GM23338 (cell line): Measurements from ENCODE around the gene ERAP2. TPM values are rescaled to one million over a fixed set of nuclear protein-coding genes. Genes with fewer than 3 reads are reported as not detected.

ENCODE experiments used
- ATAC-seq: fragments of 200-7000 bp; cut with Tn5 transposase; 3 replicates; pipeline ENCODE4 v1.9.1; 2020
- DNase-seq: peaks from one replicate; pipeline ENCODE4 v3.0.0-alpha.2; 2015; ENCODE audit warnings: low spot score
- H2AFZ ChIP-seq: fragments of 200-600 bp; sonication (generic); 2 replicates; pipeline ENCODE4 v1.8.0; 2016; ENCODE audit warnings: antibody characterized with exemption, mild to moderate bottlenecking, moderate library complexity
- H3F3A ChIP-seq: fragments of 200-600 bp; sonication (generic); replicated peaks from 2 replicates; pipeline ENCODE4 v1.8.0; 2017; ENCODE audit warnings: antibody characterized with exemption, mixed run types, low read depth
- H3K27ac ChIP-seq: fragments of 200-600 bp; sonication (generic); 2 replicates; pipeline ENCODE4 v1.6.1; 2016; ENCODE audit warnings: low read depth
- H3K27me3 ChIP-seq: fragments of 200-600 bp; sonication (generic); 2 replicates; pipeline ENCODE4 v1.8.0; 2016; ENCODE audit warnings: mild to moderate bottlenecking, mixed run types, moderate library complexity; ENCODE audit not compliant: insufficient read depth
- H3K36me3 ChIP-seq: fragments of 200-600 bp; sonication (generic); 2 replicates; pipeline ENCODE4 v1.8.0; 2016; ENCODE audit warnings: mild to moderate bottlenecking; ENCODE audit not compliant: insufficient read depth
- H3K4me1 ChIP-seq: fragments of 200-600 bp; sonication (generic); 2 replicates; pipeline ENCODE4 v1.8.0; 2016; ENCODE audit warnings: mild to moderate bottlenecking, moderate library complexity; ENCODE audit not compliant: insufficient read depth
- H3K4me2 ChIP-seq: fragments of 200-600 bp; sonication (generic); 2 replicates; pipeline ENCODE4 v1.7.1; 2017; ENCODE audit warnings: mixed run types
- H3K4me3 ChIP-seq: fragments of 200-600 bp; sonication (generic); 2 replicates; pipeline ENCODE4 v1.6.1; 2016; ENCODE audit warnings: mixed run types
- H3K79me2 ChIP-seq: fragments of 200-600 bp; sonication (generic); replicated peaks from 2 replicates; pipeline ENCODE4 v1.8.0; 2017; ENCODE audit warnings: mild to moderate bottlenecking; ENCODE audit not compliant: insufficient read depth
- H3K9me2 ChIP-seq: fragments of 200-600 bp; sonication (generic); 2 replicates; pipeline ENCODE4 v1.8.0; 2017; ENCODE audit not compliant: insufficient read depth
- H4K20me1 ChIP-seq: fragments of 200-600 bp; sonication (generic); replicated peaks from 2 replicates; pipeline ENCODE4 v1.8.0; 2017; ENCODE audit warnings: mild to moderate bottlenecking; ENCODE audit not compliant: insufficient read depth
- H3K27ac Mint-ChIP-seq: 2 replicates; pipeline ENCODE4 v1.8.0; 2020; ENCODE audit warnings: inconsistent platforms, mild to moderate bottlenecking, moderate library complexity, mixed read lengths
- H3K27me3 Mint-ChIP-seq: 3 replicates; pipeline ENCODE4 v1.8.0; 2022; ENCODE audit warnings: low read depth, mild to moderate bottlenecking, moderate library complexity, mixed read lengths, inconsistent platforms; ENCODE audit not compliant: insufficient read depth, poor library complexity
- H3K36me3 Mint-ChIP-seq: 3 replicates; pipeline ENCODE4 v1.8.0; 2021; ENCODE audit warnings: low read depth, mild to moderate bottlenecking, inconsistent platforms, moderate library complexity, mixed read lengths
- H3K4me1 Mint-ChIP-seq: 3 replicates; pipeline ENCODE4 v1.8.0; 2020; ENCODE audit warnings: mild to moderate bottlenecking, inconsistent platforms, mixed read lengths
- H3K4me3 Mint-ChIP-seq: 3 replicates; pipeline ENCODE4 v1.8.0; 2021; ENCODE audit warnings: moderate library complexity, mild to moderate bottlenecking, inconsistent platforms, mixed read lengths
- H3K9me3 Mint-ChIP-seq: 3 replicates; pipeline ENCODE4 v1.8.0; 2020; ENCODE audit warnings: moderate library complexity, mild to moderate bottlenecking, inconsistent platforms, mixed read lengths
- CREB1 ChIP-seq: fragments of 250-450 bp; sonication (Bioruptor Pico); IDR thresholded peaks from 2 replicates; pipeline ENCODE4 v1.5.0; 2020; ENCODE audit warnings: low read depth, mild to moderate bottlenecking, moderate library complexity
- CTCF ChIP-seq, 2 experiments: fragments of 200-600 bp in 1 of 2; sonication (generic) in 1 of 2; conservative IDR thresholded peaks; 2 replicates each; pipeline versions ENCODE4 v1.5.1 to v1.6.1; 2016 to 2017; ENCODE audit warnings: antibody characterized with exemption in 2 of 2, low read depth in 2 of 2, mild to moderate bottlenecking in 2 of 2, moderate library complexity in 1 of 2
- ETS1 ChIP-seq: IDR thresholded peaks from 2 replicates; pipeline ENCODE4 v1.6.1; 2016; ENCODE audit warnings: antibody characterized with exemption
- EZH2 ChIP-seq: fragments of 200-600 bp; sonication (generic); IDR thresholded peaks from one replicate; pipeline ENCODE4 v1.8.0; 2017; ENCODE audit warnings: antibody characterized with exemption, mild to moderate bottlenecking, low read depth; ENCODE audit not compliant: unreplicated experiment
- EZH2phosphoT487 ChIP-seq: fragments of 200-600 bp; sonication (generic); IDR thresholded peaks from one replicate; pipeline ENCODE4 v1.8.1; 2018; ENCODE audit warnings: antibody characterized with exemption; ENCODE audit not compliant: unreplicated experiment
- JUNB ChIP-seq: IDR thresholded peaks from one replicate; pipeline ENCODE4 v1.6.1; 2016; ENCODE audit warnings: antibody characterized with exemption; ENCODE audit not compliant: unreplicated experiment
- NANOG ChIP-seq: IDR thresholded peaks from 2 replicates; pipeline ENCODE4 v1.6.1; 2016; ENCODE audit warnings: antibody characterized with exemption, borderline replicate concordance
- POLR2AphosphoS5 ChIP-seq: IDR thresholded peaks from 2 replicates; pipeline ENCODE4 v1.6.1; 2016; ENCODE audit warnings: antibody characterized with exemption, low read depth
- REST ChIP-seq: IDR thresholded peaks from one replicate; pipeline ENCODE4 v1.6.1; 2018; ENCODE audit warnings: antibody characterized with exemption; ENCODE audit not compliant: unreplicated experiment
- STAT1 ChIP-seq: IDR thresholded peaks from one replicate; pipeline ENCODE4 v1.6.1; 2016; ENCODE audit warnings: antibody characterized with exemption; ENCODE audit not compliant: unreplicated experiment
- ZNF114 ChIP-seq: fragments of 250-450 bp; sonication (Bioruptor Pico); IDR thresholded peaks from 2 replicates; pipeline ENCODE4 v1.5.0; 2020; ENCODE audit warnings: mild to moderate bottlenecking, moderate library complexity
- ZNF331 ChIP-seq: fragments of 250-450 bp; sonication (Bioruptor Pico); IDR thresholded peaks from 2 replicates; pipeline ENCODE4 v1.5.0; 2020; ENCODE audit warnings: low read depth, mild to moderate bottlenecking, moderate library complexity
- long read RNA-seq: library from polyadenylated mRNA; unstranded; transcript quantifications from one replicate; pipeline ENCODE4 v2.0.0, GENCODE V29; 2020; ENCODE audit not compliant: unreplicated experiment
- polyA plus RNA-seq: library from polyadenylated mRNA; unstranded; fragments of >200 nt; fragmentation: Nextera tagmentation; extraction: Ambion mirVana; gene quantifications from 2 replicates; pipeline ENCODE4 v1.2.1, GENCODE V29; 2016
- total RNA-seq: library from RNA; depleted of rRNA; stranded (reverse); fragments of >200 nt; shearing (Covaris generic); gene quantifications from 2 replicates; pipeline ENCODE4 v1.2.3, GENCODE V29; 2014; rRNA removed

Gene ERAP2
- not detected in 2 replicates for total RNA-seq
- 0.73 TPM in 1 of 2 replicates, not detected in the other for polyA plus RNA-seq
- long read RNA-seq: 0 reads

GRCh38 chr5:96876292-96876850, at the start of gene ERAP2:
ERAP2 (plus strand) TSS chr5:96876500; CDS start chr5:96879686, 3,186 bp downstream.
- H3K4me2 ChIP-seq: no peak within 1 kb of the TSS
- no peaks in the 10 kb centered on the region for H3K36me3 Mint-ChIP-seq
- no peak within 1 kb of the TSS for H3K27ac ChIP-seq
- H3K9me3 Mint-ChIP-seq: no peaks in the 10 kb centered on the region
- no peaks in the 10 kb centered on the region for H3K27me3 Mint-ChIP-seq
- no peaks in the 10 kb centered on the region for H3K36me3 ChIP-seq
- TF ChIP-seq EZH2phosphoT487 (no peak), ZNF331 (CRISPR knock-in tag) (no peak), STAT1 (no peak), NANOG (no peak), CTCF (conservative IDR thresholded peaks at IDR 0.05; ENCODE audit: low read depth in 2 of 2) (no peak), ETS1 (no peak), CREB1 (CRISPR knock-in tag) (no peak), JUNB (no peak), EZH2 (no peak), ZNF114 (CRISPR knock-in tag) (no peak), POLR2AphosphoS5 (no peak)
- peak within 1 kb of the TSS; percentile 60 for H2AFZ ChIP-seq
- ATAC-seq (no peak), DNase-seq (peak; percentile 14)
- no peak within 1 kb of the TSS for H3K4me3 ChIP-seq
- H3K4me1 ChIP-seq: no peaks in the 10 kb centered on the region; the same call in 1 of the 2 replicates
- no peaks in the 10 kb centered on the region for H3K9me2 ChIP-seq
- H3K27ac Mint-ChIP-seq: no peak within 1 kb of the TSS
- H3K79me2 ChIP-seq: no peaks in the 10 kb centered on the region
- H4K20me1 ChIP-seq: no peaks in the 10 kb centered on the region
- H3K4me1 Mint-ChIP-seq: peaks cover 8% of the 10 kb centered on the region; the same call in 2 of the 3 replicates
- H3F3A ChIP-seq: no peaks in the 10 kb centered on the region
- no peak within 1 kb of the TSS for H3K4me3 Mint-ChIP-seq
- H3K27me3 ChIP-seq: no peaks in the 10 kb centered on the region

GRCh38 chr5:96829297-96829696, 47.0 kb upstream of the ERAP2 start:
- H3K27ac Mint-ChIP-seq: no peak overlapping the region
- no peaks in the 10 kb centered on the region for H4K20me1 ChIP-seq
- no peaks in the 10 kb centered on the region for H3K36me3 Mint-ChIP-seq
- ATAC-seq: no peak
- H3K4me1 Mint-ChIP-seq: no peaks in the 10 kb centered on the region
- no peak overlapping the region for H2AFZ ChIP-seq
- H3K9me2 ChIP-seq: no peaks in the 10 kb centered on the region
- H3F3A ChIP-seq: no peaks in the 10 kb centered on the region
- H3K79me2 ChIP-seq: no peaks in the 10 kb centered on the region
- H3K36me3 ChIP-seq: no peaks in the 10 kb centered on the region
- no peaks in the 10 kb centered on the region for H3K27me3 Mint-ChIP-seq
- H3K9me3 Mint-ChIP-seq: no peaks in the 10 kb centered on the region
- H3K27me3 ChIP-seq: no peaks in the 10 kb centered on the region
- H3K4me2 ChIP-seq: no peak overlapping the region
- no peak overlapping the region for H3K4me3 Mint-ChIP-seq
- no peak overlapping the region for H3K27ac ChIP-seq
- no peak for DNase-seq
- no peaks in the 10 kb centered on the region for H3K4me1 ChIP-seq
- no peak overlapping the region for H3K4me3 ChIP-seq
- TF ChIP-seq EZH2phosphoT487: no peak
- no peak for TF ChIP-seq CTCF (conservative IDR thresholded peaks at IDR 0.05; ENCODE audit: low read depth in 2 of 2)
- no peak for TF ChIP-seq REST
- no peak for TF ChIP-seq JUNB
- no peak for TF ChIP-seq ZNF331 (CRISPR knock-in tag)
- TF ChIP-seq NANOG: no peak
- TF ChIP-seq ETS1: no peak
- TF ChIP-seq ZNF114 (CRISPR knock-in tag): no peak
- no peak for TF ChIP-seq CREB1 (CRISPR knock-in tag)
- no peak for TF ChIP-seq STAT1
- TF ChIP-seq EZH2: no peak
